ENCODE results near the gene LMTK3. TPM values are rescaled to one million over a fixed set of nuclear protein-coding genes. Genes with fewer than 3 reads are reported as not detected.
A peak's percentile ranks its signal among the peaks of the same experiment; 100 is the strongest.
"Not testable (repeated sequence)": the region's sequence is repeated elsewhere in the genome, so short reads cannot be mapped to it uniquely, and the experiment has no call there.

Gene LMTK3
- total and polyA plus RNA-seq, 2 experiments from 2014 or later, result 0.22 TPM; not detected in 1

- Histone ChIP-seq H3K4me3 (peak overlapping the region; percentile 75), H3K27me3 (replicated peaks; ENCODE audit: insufficient read depth) (no peaks in the 10 kb centered on the region), H3K9me3 (ENCODE audit: low read depth) (no peaks in the 10 kb centered on the region), H3K36me3 (ENCODE audit: low read depth) (no peaks in the 10 kb centered on the region), H3K79me2 (ENCODE audit: insufficient read depth) (no peaks in the 10 kb centered on the region), H3F3A (ENCODE audit: insufficient read depth) (peaks cover 18% of the 10 kb centered on the region), H3K9ac (peak overlapping the region; percentile 81), H3K9me2 (ENCODE audit: insufficient read depth) (no peaks in the 10 kb centered on the region), H3K4me1 (ENCODE audit: insufficient read depth) (peaks cover 13% of the 10 kb centered on the region), H3K27ac (peak overlapping the region; percentile 46), H4K20me1 (ENCODE audit: insufficient read depth) (no peaks in the 10 kb centered on the region), H2AFZ (peak overlapping the region; percentile 75), H3K4me2 (ENCODE audit: unreplicated experiment) (peak overlapping the region; percentile 74)
- in situ Hi-C loops (cut with MboI), result no loop called here
- TF ChIP-seq EZH2 (IDR thresholded peaks at IDR 0.05; ENCODE audit: insufficient read depth, poor library complexity, severe bottlenecking) (no peak), EZH2phosphoT487 (IDR thresholded peaks at IDR 0.05; ENCODE audit: insufficient read depth, low read depth) (no peak)
- WGBS, 2 experiments (ENCODE audit: low coverage in 1 of 2, low lambda C conversion rate in 2 of 2, missing lambda C conversion rate in 2 of 2), result 3% methylated on average over 47 of the region's 47 CpGs; no CpG with 5 or more reads in 1 of the 2 experiments
- DNase-seq, result peak; percentile 99
These were observed 18.5 kb downstream of the LMTK3 start for GRCh38 chr19:48492925-48493717.

- no peaks in the 10 kb centered on the region for H3K9me3 ChIP-seq (ENCODE audit: low read depth)
- no peaks in the 10 kb centered on the region for H3K36me3 ChIP-seq (ENCODE audit: low read depth)
- H3K4me1 ChIP-seq (ENCODE audit: insufficient read depth), result peaks cover 22% of the 10 kb centered on the region
- no peaks in the 10 kb centered on the region for H4K20me1 ChIP-seq (ENCODE audit: insufficient read depth)
- H3F3A ChIP-seq (ENCODE audit: insufficient read depth), result peaks cover 29% of the 10 kb centered on the region
- H3K9ac ChIP-seq, result no peak overlapping the region
- no peak for TF ChIP-seq EZH2phosphoT487 (IDR thresholded peaks at IDR 0.05; ENCODE audit: insufficient read depth, low read depth)
- no peaks in the 10 kb centered on the region for H3K9me2 ChIP-seq (ENCODE audit: insufficient read depth)
- H3K4me3 ChIP-seq, result no peak overlapping the region
- no peak overlapping the region for H2AFZ ChIP-seq
- 31 to 32% methylated on average over 10 of the region's 10 CpGs for WGBS, 2 experiments (ENCODE audit: low coverage in 1 of 2, low lambda C conversion rate in 2 of 2, missing lambda C conversion rate in 2 of 2)
- no peak overlapping the region for H3K27ac ChIP-seq
- no peak overlapping the region for H3K4me2 ChIP-seq (ENCODE audit: unreplicated experiment)
- in situ Hi-C loops (cut with MboI), result no loop called here
- H3K79me2 ChIP-seq (ENCODE audit: insufficient read depth), result no peaks in the 10 kb centered on the region
- DNase-seq, result no peak
- H3K27me3 ChIP-seq (replicated peaks; ENCODE audit: insufficient read depth), result no peaks in the 10 kb centered on the region
These were observed 19.9 kb downstream of the LMTK3 start for GRCh38 chr19:48491793-48492123.

- Histone ChIP-seq H3K36me3 (ENCODE audit: low read depth) (no peaks in the 10 kb centered on the region), H3K9me2 (ENCODE audit: insufficient read depth) (no peaks in the 10 kb centered on the region), H3K9ac (no peak overlapping the region), H3K9me3 (ENCODE audit: low read depth) (no peaks in the 10 kb centered on the region), H3K27me3 (replicated peaks; ENCODE audit: insufficient read depth) (no peaks in the 10 kb centered on the region), H3K27ac (no peak overlapping the region), H3F3A (ENCODE audit: insufficient read depth) (peaks cover 30% of the 10 kb centered on the region), H3K4me2 (ENCODE audit: unreplicated experiment) (no peak overlapping the region), H3K4me1 (ENCODE audit: insufficient read depth) (peaks cover 22% of the 10 kb centered on the region), H4K20me1 (ENCODE audit: insufficient read depth) (no peaks in the 10 kb centered on the region), H3K79me2 (ENCODE audit: insufficient read depth) (no peaks in the 10 kb centered on the region), H3K4me3 (no peak overlapping the region), H2AFZ (no peak overlapping the region)
- 15 to 48% methylated on average over 9 to 41 of the region's 50 CpGs for WGBS, 2 experiments (ENCODE audit: low coverage in 1 of 2, low lambda C conversion rate in 2 of 2, missing lambda C conversion rate in 2 of 2)
- peak; percentile 45 for DNase-seq
- in situ Hi-C loops (cut with MboI), result no loop called here
- TF ChIP-seq EZH2phosphoT487 (IDR thresholded peaks at IDR 0.05; ENCODE audit: insufficient read depth, low read depth) (no peak), EZH2 (IDR thresholded peaks at IDR 0.05; ENCODE audit: insufficient read depth, poor library complexity, severe bottlenecking) (no peak)
These were observed 20.4 kb downstream of the LMTK3 start for GRCh38 chr19:48490981-48491792.

GRCh38 chr19:48489608-48490216 is 21.9 kb downstream of the LMTK3 start:
- H3K27me3 ChIP-seq (replicated peaks; ENCODE audit: insufficient read depth), result no peaks in the 10 kb centered on the region
- no peaks in the 10 kb centered on the region for H3K79me2 ChIP-seq (ENCODE audit: insufficient read depth)
- TF ChIP-seq EZH2 (IDR thresholded peaks at IDR 0.05; ENCODE audit: insufficient read depth, poor library complexity, severe bottlenecking) (no peak), EZH2phosphoT487 (IDR thresholded peaks at IDR 0.05; ENCODE audit: insufficient read depth, low read depth) (no peak)
- WGBS, 2 experiments (ENCODE audit: low coverage in 1 of 2, low lambda C conversion rate in 2 of 2, missing lambda C conversion rate in 2 of 2), result 26 to 27% methylated on average over 19 of the region's 19 CpGs
- H3K9me2 ChIP-seq (ENCODE audit: insufficient read depth), result no peaks in the 10 kb centered on the region
- peak; percentile 71 for DNase-seq
- no peak overlapping the region for H2AFZ ChIP-seq
- peaks cover 17% of the 10 kb centered on the region for H3F3A ChIP-seq (ENCODE audit: insufficient read depth)
- H3K4me3 ChIP-seq, result no peak overlapping the region
- in situ Hi-C loops (cut with MboI), result no loop called here
- H3K9me3 ChIP-seq (ENCODE audit: low read depth), result no peaks in the 10 kb centered on the region
- no peak overlapping the region for H3K9ac ChIP-seq
- peaks cover 21% of the 10 kb centered on the region for H3K4me1 ChIP-seq (ENCODE audit: insufficient read depth)
- no peaks in the 10 kb centered on the region for H3K36me3 ChIP-seq (ENCODE audit: low read depth)
- H3K4me2 ChIP-seq (ENCODE audit: unreplicated experiment), result no peak overlapping the region
- H4K20me1 ChIP-seq (ENCODE audit: insufficient read depth), result no peaks in the 10 kb centered on the region
- H3K27ac ChIP-seq, result no peak overlapping the region

- H3K36me3 ChIP-seq (ENCODE audit: low read depth); in situ Hi-C loops (cut with MboI): not testable (repeated sequence)
- 0 out of 2 replicates have a peak overlapping the region, but pooled peaks have one; percentile 29 for H3K9ac ChIP-seq
These were observed 23.2 kb downstream of the LMTK3 start for GRCh38 chr19:48488478-48488877.

More at GRCh38 chr19:48488478-48488877, 23.2 kb downstream of the LMTK3 start:
- H3K79me2 ChIP-seq (ENCODE audit: insufficient read depth); H3K4me3 ChIP-seq; H3K27me3 ChIP-seq (replicated peaks; ENCODE audit: insufficient read depth); H4K20me1 ChIP-seq (ENCODE audit: insufficient read depth); H3K9me2 ChIP-seq (ENCODE audit: insufficient read depth); H2AFZ ChIP-seq; H3K9me3 ChIP-seq (ENCODE audit: low read depth); DNase-seq: not testable (repeated sequence)
- peaks cover 15% of the 10 kb centered on the region for H3K4me1 ChIP-seq (ENCODE audit: insufficient read depth)
- H3K27ac ChIP-seq, result peak overlapping the region; percentile 56
- H3F3A ChIP-seq (ENCODE audit: insufficient read depth), result peaks cover 17% of the 10 kb centered on the region
- peak overlapping the region; percentile 81 for H3K4me2 ChIP-seq (ENCODE audit: unreplicated experiment)
- WGBS, 2 experiments (ENCODE audit: low coverage in 1 of 2, low lambda C conversion rate in 2 of 2, missing lambda C conversion rate in 2 of 2), result 57 to 73% methylated on average over 6 to 7 of the region's 7 CpGs

All from GM23248 (cell line).